ENCODE results near the gene MAT2A.

GRCh38 chr2:85561280-85562212 lies 22.6 kb downstream of the MAT2A start, which contains the start of gene GGCX:
- TF ChIP-seq CTCF (IDR thresholded peaks at IDR 0.05) = peak in 2 of 6 experiments; percentile 16 to 35
- TF ChIP-seq POLR2A (IDR thresholded peaks at IDR 0.05) = peak in 1 of 2 donors; percentile 87
